Mammary epithelial cell (primary cell): ENCODE results near the gene HEATR5A.

ENCODE experiments used
- CTCF ChIP-seq, 2 donors: IDR thresholded peaks in 1 of 2; conservative IDR thresholded peaks in 1 of 2; 2 replicates each; pipeline ENCODE4 v1.5.1; 2011 to 2012; ENCODE audit warnings: inconsistent platforms in 2 of 2, low read length in 2 of 2, mild to moderate bottlenecking in 2 of 2, control low read depth in 1 of 2, low read depth in 1 of 2; ENCODE audit not compliant: insufficient read depth in 1 of 2; ENCODE audit errors: extremely low read depth in 1 of 2
- EZH2 ChIP-seq: IDR thresholded peaks from 2 replicates; pipeline ENCODE4 v1.6.1; 2012; ENCODE audit warnings: low read length, inconsistent platforms, borderline replicate concordance

- no peak for TF ChIP-seq CTCF (conservative IDR thresholded peaks at IDR 0.05 in 1 of 2, IDR thresholded peaks at IDR 0.05 in 1 of 2; ENCODE audit: extremely low read depth in 1 of 2, insufficient read depth in 1 of 2, low read depth in 1 of 2, low read length in 2 of 2)
- TF ChIP-seq EZH2, result no peak
Measured at GRCh38 chr14:31261523-31261858, 158.9 kb downstream of the HEATR5A start.
